Activated naive CD4-positive, alpha-beta T cell treated with anti-CD3 and anti-CD28 coated beads, Interleukin-2, amount 50 U/mL, for 72 hours (primary cell): ENCODE data around the gene BNIP5. TPM values are rescaled to one million over a fixed set of nuclear protein-coding genes. Genes with fewer than 3 reads are reported as not detected.
A peak's percentile ranks its signal among the peaks of the same experiment; 100 is the strongest.

Experiments
- ATAC-seq, 2 donors: fragments of 150-1000 bp; cut with Tn5 transposase; 2 replicates each; pipeline ENCODE4 v1.10.0; 2021; ENCODE audit warnings: mild to moderate bottlenecking in 2 of 2, moderate library complexity in 2 of 2
- DNase-seq, 2 donors: peaks; one replicate each; pipeline ENCODE4 v3.0.0; 2021 to 2022; ENCODE audit warnings: low spot score in 2 of 2
- H3K27ac Mint-ChIP-seq, 2 donors: one replicate each; pipeline ENCODE4 v1.8.0; 2022; ENCODE audit warnings: mild to moderate bottlenecking in 2 of 2, mixed read lengths in 2 of 2
- H3K36me3 Mint-ChIP-seq, 2 donors: one replicate each; pipeline ENCODE4 v1.8.0; 2022; ENCODE audit warnings: mixed read lengths in 2 of 2
- H3K9me3 Mint-ChIP-seq, 2 donors: one replicate each; pipeline ENCODE4 v1.8.0; 2022; ENCODE audit warnings: mixed read lengths in 2 of 2
- total RNA-seq, 2 donors: library from RNA; stranded (reverse); gene quantifications; one replicate each; pipeline ENCODE4 v1.2.3, GENCODE V29; 2022

Gene BNIP5, protein sequence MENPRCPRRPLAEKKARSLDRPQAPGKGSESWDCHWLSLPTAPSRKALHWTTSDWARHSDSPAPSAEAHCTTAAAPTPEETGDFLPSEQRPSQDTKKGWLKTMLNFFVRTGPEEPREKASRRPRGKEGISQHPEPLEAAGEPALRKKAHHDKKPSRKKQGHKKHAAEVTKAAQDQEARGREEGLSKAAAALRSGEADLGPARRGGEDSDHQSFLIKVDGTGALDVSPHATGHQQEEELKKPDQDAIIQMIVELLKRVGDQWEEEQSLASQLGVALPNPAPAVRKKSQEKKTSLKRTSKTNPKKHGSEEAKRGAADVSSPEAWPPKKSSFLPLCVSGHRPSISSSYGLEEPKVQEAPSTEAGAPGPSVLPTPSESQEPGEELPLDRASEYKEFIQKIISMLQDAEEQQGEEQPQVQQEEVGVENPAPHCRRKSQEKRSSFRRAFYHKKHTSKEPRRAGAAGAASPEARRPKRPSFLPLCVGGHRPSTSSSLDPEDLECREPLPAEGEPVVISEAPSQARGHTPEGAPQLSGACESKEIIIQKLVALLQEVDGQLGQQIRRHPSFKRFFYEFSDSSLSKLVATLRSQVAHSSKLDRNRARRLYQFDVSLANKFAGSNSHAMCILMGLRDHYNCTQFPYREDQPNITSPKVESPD
- total RNA-seq, result not detected

DNA sequence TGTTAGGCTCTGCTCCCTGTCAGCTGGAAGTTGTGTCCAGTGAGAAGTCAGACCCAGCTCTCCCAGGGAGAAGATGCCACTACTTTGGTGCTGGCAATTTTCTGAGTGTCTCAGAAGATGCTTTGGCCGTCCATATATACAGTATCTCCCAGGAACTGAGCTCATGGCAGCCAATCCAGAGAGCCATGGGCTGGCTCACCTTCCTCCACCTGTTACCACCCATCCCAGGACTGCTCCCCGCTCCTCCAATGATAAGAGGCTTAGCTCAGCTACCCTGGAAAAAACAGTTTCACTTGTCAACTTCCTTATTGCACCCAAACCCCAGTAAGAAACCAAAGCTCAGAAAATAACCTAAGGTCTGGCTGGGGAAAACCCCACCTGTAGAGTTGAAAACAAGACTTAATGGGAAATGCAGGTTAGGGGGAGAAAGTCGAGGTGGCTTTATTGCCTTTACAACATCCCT lies at the start of gene BNIP5:
BNIP5 (minus strand) TSS at position 110 of the 463 bp plus-strand sequence. CDS start 6,198 bp downstream, outside the sequence.
- Mint-ChIP-seq H3K27ac (peak within 1 kb of the TSS in 1 of 2 donors; percentile 34), H3K36me3 (no peaks in the 10 kb centered on the region), H3K9me3 (no peaks in the 10 kb centered on the region)
- DNase-seq (no peak), ATAC-seq (peak in 1 of 2 donors; percentile 39)

DNA sequence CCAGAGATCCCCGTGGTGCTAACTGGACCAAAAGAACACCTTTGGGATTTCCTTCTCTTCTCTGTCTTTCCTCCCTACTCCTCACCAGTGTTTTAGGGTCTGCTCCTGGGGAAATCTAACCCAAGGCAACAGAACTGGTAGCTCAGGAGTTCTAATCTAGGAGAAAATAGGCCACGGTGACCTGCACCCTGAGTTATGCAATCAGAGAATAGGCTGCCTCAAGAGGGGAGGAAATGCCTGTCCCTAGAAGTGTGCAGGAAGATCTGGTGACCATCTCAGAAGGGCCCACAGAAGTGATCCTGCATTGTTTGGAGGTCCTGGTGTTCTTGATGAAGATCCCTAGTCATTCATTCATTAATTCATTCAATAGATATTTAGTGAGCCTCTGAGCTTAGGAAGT lies 47.4 kb upstream of the BNIP5 start:
- no peak for ATAC-seq
- peak overlapping the region in 1 of 2 donors; percentile 19 for H3K27ac Mint-ChIP-seq

DNA sequence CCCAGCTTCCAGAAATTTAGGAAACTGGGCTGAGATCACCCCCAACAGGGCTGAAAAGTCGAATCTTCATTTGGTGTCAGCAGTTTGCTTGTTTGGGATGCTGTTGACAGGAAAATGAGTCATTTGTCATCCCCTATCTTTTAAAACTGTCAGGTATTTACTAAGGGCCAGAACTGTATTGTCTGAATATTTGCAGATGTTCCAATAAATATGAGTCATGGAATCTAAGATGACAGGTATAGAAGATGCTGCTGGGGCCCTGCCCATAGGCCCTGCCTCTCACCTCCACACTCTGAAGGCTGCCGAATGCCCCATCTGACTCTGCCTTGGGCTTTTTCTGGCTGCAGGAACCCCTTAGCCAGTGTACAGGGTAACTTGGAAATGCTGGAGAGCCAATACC lies 46.9 kb upstream of the BNIP5 start:
- no peak for DNase-seq
- ATAC-seq, result peak in 1 of 2 donors; percentile 83
- H3K27ac Mint-ChIP-seq, result no peak overlapping the region
- H3K9me3 Mint-ChIP-seq, result no peaks in the 10 kb centered on the region
- peaks cover 0 to 13% of the 10 kb centered on the region in 2 donors for H3K36me3 Mint-ChIP-seq

More for the DNA sequence above, 47.4 kb upstream of the BNIP5 start:
- Mint-ChIP-seq H3K36me3 (peaks cover 0 to 13% of the 10 kb centered on the region in 2 donors), H3K9me3 (no peaks in the 10 kb centered on the region)
- DNase-seq, result no peak

DNA sequence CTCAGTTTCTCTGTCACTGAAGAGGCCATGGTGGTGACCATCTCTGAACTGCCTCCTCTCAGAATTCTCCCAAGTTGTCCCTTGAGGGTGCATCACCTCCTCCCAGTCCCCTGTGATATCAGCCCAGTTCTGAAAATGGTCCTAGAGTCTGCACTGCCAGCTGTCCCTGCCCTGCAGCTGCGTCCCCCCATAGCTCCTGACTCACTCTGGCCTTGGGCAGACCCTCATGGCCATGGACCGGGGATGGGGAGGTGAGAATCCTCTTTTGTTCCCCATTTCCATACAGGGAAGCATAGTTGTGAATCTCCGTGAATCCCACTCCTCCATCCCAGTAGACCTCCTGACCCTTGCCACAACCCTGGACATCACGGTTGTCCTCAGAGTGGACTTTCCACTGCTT lies 46.3 kb upstream of the BNIP5 start:
- ATAC-seq (no peak), DNase-seq (no peak)
- H3K36me3 Mint-ChIP-seq, result peaks cover 0 to 13% of the 10 kb centered on the region in 2 donors
- H3K9me3 Mint-ChIP-seq, result no peaks in the 10 kb centered on the region
- peak overlapping the region in 1 of 2 donors; percentile 34 for H3K27ac Mint-ChIP-seq

DNA sequence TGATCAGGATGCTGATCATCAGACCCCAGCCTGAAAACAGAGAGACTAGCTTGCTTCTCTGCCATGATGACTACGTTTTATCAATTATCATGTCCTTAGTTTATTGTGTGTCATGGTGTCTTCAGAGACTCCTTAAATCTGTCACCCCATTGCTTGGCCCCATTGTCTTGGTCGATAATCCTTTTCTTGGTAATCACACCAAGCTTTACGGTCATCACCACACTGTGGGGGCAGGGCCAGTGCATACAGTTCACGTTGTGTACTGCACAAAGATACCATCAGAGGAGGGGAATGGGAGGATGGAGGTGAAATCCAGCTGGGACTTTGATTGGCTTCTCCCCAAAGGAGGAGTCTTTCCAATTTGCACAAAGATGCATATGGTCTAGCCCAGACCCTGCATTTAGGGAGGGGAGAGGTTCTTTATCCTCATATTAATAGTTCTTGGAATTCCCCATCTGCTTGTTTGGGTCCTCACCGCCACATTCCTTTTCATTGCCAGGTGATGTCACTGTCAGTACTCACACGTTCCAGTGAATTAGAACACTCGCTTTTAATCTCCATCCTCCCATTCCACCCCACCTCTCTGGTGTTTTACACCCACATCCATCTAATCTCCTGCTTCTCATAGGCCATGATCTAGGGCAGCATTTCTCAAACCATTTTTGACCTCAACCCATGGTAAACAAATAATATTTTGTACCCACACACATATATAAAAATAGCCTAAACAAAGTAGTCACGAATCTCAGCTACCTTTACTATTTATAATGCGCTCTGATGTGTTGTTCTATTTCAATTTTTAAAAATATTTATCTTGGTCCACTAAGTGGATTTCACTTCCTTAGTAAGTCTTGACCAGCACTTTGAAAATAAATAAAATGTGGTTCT lies 45.1 kb upstream of the BNIP5 start:
- Mint-ChIP-seq H3K36me3 (peaks cover 0 to 5% of the 10 kb centered on the region in 2 donors), H3K9me3 (no peaks in the 10 kb centered on the region), H3K27ac (no peak overlapping the region)
- ATAC-seq (no peak), DNase-seq (no peak)

DNA sequence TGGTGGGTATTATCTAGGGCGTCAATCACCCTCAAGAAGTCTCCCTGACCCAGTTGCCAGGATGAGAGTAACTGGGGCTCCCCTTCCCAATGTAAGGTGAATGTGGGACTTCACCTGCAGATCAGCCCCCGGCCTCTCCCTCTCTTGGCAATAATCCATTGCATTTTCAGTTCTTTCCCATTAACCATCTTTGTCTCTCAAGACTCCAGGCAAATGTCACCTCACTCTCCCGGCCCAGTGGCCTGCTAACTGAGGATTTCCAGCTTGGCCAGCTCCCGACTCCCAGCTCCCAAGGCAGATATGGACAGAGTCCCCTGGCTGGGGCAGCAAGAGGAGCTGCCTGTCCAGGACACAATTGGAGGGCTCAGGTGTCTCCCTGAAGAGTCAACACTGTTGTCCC lies 43.5 kb upstream of the BNIP5 start:
- H3K27ac Mint-ChIP-seq, result no peak overlapping the region
- no peak for ATAC-seq
- H3K36me3 Mint-ChIP-seq, result no peaks in the 10 kb centered on the region
- H3K9me3 Mint-ChIP-seq, result no peaks in the 10 kb centered on the region
- DNase-seq, result no peak

DNA sequence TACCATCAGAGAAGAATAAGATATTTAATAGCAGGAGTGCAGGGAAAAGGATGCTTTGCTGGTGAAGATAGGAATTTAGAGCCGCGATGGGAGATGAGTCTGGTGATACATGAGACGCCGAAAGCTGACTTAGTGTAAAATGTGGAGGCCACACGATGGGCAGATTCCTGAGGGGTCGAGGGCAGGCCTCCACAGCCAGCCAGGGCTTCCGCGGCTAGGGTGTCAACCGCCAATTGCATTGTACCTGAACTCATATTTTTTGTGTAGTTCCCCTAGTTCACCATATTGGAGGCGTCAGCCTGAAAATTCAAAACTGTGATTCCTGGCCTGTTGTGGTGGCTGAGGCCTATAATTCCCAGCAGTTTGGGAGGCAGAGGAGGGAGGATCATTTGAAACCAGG lies 42.2 kb upstream of the BNIP5 start:
- DNase-seq, result no peak
- Mint-ChIP-seq H3K9me3 (no peaks in the 10 kb centered on the region), H3K27ac (no peak overlapping the region), H3K36me3 (no peaks in the 10 kb centered on the region)
- no peak for ATAC-seq

DNA sequence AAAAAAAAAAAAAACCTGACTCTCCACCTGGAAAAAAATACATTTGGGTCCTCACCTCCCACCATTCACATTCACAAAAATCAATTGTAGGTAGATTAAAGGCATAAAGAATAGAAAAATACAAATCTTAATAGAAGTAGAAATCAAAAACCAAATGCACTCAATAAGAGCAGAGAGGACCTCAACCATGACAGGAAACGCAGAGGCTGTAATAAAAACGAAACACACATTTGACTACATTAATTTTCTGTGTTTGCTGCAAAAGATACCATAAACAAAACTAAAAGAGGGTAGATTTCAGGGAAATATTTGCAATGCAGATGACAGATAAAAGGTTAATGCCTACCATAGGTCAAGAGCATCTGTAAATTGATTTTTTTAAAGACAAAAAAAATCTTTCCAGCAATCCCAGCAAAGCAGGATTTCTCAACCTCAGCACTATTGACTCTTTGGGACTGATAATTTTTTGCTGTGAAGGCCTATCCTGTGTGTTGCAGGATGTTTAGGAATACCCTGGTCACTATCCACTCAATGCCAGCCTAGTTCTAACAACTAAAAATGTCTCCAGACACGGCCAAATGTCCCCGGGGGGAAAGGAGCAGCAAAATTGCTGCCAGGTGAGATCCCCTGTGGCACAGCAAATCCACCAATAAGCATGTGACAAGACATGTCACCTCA lies 41.7 kb upstream of the BNIP5 start:
- Mint-ChIP-seq H3K27ac (no peak overlapping the region), H3K9me3 (no peaks in the 10 kb centered on the region), H3K36me3 (no peaks in the 10 kb centered on the region)
- DNase-seq, result no peak
- no peak for ATAC-seq

DNA sequence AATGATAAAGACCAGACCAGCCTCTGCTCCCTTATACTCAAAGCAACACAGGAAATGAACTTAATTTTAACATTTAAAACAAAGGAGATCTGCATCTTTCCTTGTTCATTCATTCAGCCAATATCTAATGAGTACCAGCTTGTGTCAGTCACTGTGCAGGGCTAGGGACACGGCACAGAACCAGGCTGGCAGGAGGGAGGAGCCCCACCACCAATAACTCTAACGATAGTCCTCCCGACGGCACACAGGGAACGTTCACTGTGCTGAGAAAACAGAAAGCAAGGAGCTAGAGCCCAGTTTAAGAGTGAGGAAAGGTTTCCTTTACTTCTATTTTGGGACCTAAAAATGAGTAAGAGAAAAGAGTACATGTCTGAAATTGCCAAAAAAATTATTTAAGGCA lies 40.9 kb upstream of the BNIP5 start:
- no peaks in the 10 kb centered on the region for H3K36me3 Mint-ChIP-seq
- ATAC-seq, result no peak
- no peaks in the 10 kb centered on the region for H3K9me3 Mint-ChIP-seq
- peak overlapping the region in 1 of 2 donors; percentile 5 for H3K27ac Mint-ChIP-seq
- DNase-seq, result no peak

DNA sequence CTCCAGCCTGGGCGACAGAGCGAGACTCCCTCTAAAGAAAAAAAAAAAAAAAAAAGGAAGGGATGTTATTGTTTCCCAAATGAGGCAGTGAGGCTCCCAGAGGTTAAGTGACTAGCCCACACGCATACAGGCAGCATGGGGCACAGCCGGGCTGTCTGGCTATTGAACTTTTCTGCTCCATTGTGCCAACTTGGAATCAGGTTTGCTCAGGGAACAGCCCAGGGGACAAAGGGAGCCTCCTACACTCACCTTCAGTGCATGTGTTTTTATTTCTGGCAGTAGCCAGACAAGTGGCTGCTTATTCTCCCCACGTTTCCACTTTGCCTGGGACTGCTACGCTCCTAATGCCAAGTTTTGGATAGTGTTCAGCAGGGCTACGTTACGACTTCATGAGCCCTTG lies 40.1 kb upstream of the BNIP5 start:
- ATAC-seq (no peak), DNase-seq (no peak)
- no peaks in the 10 kb centered on the region for H3K9me3 Mint-ChIP-seq
- H3K36me3 Mint-ChIP-seq, result no peaks in the 10 kb centered on the region
- no peak overlapping the region for H3K27ac Mint-ChIP-seq

DNA sequence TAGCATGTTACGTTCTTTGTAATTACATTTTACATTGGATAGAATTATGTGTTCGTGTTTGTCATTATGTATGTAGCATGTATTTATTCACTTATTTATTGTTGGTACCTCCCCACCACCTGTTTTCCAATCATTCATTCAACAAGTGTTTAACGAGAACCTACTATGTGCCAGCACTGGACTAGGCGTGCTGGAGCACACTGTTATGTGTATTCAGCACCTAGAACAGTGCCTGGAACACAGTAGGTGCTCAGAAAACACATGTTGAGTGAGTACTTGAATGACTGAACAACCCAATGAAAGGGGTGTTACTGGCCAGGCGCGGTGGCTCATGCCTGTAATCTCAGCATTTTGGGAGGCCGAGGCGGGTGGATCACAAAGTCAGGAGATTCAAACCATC lies 39.5 kb upstream of the BNIP5 start:
- Mint-ChIP-seq H3K27ac (no peak overlapping the region), H3K36me3 (no peaks in the 10 kb centered on the region), H3K9me3 (no peaks in the 10 kb centered on the region)
- DNase-seq, result no peak
- no peak for ATAC-seq

DNA sequence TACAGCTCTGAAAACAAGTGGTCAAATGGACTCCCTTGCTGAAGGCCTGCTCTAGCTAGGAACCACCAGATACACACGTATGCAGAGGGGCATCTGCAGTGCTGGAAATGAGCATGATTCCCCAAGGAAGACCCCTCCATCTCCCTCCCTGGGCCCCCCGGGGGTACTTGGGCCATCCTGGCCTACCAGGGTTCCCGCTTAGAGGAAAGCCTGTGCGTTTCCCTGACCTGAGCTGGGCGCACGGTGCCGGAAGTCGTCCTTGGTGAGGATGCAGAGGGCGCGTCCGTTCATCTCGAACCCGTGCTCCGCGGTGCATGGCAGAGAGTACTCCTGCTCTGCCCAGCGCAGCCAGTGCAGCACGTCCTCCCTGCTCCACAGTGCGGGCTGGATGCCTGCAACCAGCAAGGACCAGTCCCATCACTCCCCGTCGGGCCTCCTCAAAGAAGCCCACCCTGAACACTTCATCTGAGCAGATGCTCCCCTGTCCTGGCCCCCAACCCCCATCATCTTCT lies 39.0 kb upstream of the BNIP5 start:
- Mint-ChIP-seq H3K36me3 (no peaks in the 10 kb centered on the region), H3K9me3 (no peaks in the 10 kb centered on the region), H3K27ac (no peak overlapping the region)
- DNase-seq, result no peak
- ATAC-seq, result no peak

DNA sequence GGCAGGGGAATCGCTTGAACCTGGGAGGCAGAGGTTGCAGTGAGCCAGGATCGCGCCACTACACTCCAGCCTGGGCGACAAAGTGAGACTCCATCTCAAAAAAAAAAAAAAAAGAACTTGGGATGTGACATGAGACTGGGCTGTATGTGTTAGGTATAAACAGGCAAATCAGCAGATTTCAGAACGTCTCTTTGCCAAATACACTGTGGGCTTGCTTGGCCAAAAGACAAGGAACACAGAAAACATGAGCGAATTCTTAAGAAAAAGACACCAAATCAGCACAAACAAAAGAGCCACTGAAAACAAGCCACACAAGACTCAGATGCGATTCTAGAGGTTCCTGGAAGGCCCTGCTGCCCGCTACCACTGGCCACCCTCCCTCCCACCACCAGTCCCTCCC lies 38.3 kb upstream of the BNIP5 start:
- DNase-seq (no peak), ATAC-seq (no peak)
- H3K36me3 Mint-ChIP-seq, result no peaks in the 10 kb centered on the region
- H3K9me3 Mint-ChIP-seq, result no peaks in the 10 kb centered on the region
- no peak overlapping the region for H3K27ac Mint-ChIP-seq

DNA sequence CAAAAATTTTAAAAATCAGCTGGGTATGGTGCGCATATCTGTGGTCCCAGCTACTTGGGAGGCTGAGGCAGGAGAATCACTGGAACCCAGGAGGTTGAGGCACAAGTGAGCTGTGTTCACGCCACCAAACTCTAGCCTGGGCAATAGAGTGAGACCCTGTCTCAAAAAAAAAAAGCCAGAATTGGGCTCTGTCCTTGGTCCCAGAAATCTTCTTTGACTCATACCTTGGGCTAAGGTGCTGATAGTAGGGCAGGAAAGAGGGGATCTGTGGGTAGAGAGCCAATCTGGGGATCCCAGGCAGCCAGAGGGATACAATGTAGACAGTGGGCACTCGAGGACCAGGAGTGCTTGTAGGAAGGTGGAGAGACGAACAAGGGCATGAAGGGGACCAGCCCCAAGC lies 37.5 kb upstream of the BNIP5 start:
- Mint-ChIP-seq H3K36me3 (no peaks in the 10 kb centered on the region), H3K27ac (no peak overlapping the region), H3K9me3 (no peaks in the 10 kb centered on the region)
- no peak for ATAC-seq
- DNase-seq, result no peak

DNA sequence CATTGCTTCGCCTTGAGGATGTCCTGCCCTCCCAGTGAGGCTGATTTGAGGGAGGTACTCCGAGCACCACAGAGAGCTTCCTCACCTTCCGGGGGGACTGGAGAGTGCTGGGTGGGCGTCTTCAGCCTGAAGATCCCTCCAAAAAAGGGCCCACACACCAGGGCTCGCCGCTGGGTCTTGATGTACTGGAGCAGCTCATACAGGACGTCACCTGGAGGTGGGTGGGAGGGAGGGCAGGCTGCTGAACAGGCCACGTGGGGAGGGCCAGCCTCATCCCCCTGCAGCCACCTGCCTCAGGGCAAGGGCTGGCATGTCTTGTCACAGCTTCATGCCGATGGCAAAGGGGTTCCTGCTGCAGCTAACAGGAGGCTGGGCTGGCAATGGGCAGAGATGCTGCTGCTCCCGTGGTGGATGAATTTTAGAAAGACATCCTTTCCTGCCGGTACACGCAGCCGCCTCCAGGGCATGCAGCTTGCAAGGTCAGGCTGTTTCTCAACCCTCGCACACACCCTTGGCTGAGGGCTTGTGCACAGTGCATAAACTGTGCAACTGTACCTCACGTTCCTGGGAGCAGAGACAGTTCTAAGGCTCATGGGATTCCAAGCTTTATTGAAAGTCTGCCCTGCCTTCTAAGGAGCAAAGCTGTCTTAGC lies 36.8 kb upstream of the BNIP5 start:
- no peak overlapping the region for H3K27ac Mint-ChIP-seq
- H3K36me3 Mint-ChIP-seq, result no peaks in the 10 kb centered on the region
- DNase-seq (no peak), ATAC-seq (no peak)
- H3K9me3 Mint-ChIP-seq, result no peaks in the 10 kb centered on the region

DNA sequence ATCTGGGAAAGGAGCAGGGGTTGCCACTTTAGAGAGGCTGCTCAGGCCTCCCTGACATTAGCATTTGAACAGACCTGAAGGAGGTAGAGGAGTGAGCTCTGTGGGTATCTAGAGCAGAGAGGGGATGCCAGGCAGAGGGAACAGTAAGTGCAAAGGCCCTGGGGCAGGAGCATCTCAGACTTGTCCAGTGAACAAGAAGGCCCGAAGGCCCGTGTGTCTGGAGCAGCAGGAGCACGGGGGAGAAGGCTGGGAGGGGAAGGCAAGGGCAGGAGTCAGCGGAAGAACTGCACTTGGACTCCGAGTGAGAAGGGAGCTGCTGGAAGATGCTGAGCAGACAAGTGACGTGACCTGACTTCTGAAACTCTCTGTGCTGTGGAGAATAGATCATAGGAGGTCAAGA lies 35.4 kb upstream of the BNIP5 start:
- no peaks in the 10 kb centered on the region for H3K36me3 Mint-ChIP-seq
- ATAC-seq (no peak), DNase-seq (no peak)
- H3K9me3 Mint-ChIP-seq, result no peaks in the 10 kb centered on the region
- peak overlapping the region in 1 of 2 donors; percentile 39 for H3K27ac Mint-ChIP-seq
